GM21529 (cell line): ENCODE measurements around the gene LHFPL2.
A peak's percentile ranks its signal among the peaks of the same experiment; 100 is the strongest.

Source experiments
- ATAC-seq: cut with Tn5 transposase; IDR thresholded peaks from one replicate; pipeline ENCODE4 v1.9.1; 2021; ENCODE audit not compliant: unreplicated experiment

The LHFPL2 gene

GRCh38 chr5:78505860-78506259 lies 142.7 kb downstream of the LHFPL2 start:
- ATAC-seq: no peak

GRCh38 chr5:78504704-78505677 lies 143.6 kb downstream of the LHFPL2 start:
- ATAC-seq: no peak

GRCh38 chr5:78503958-78504653 lies 144.5 kb downstream of the LHFPL2 start:
- ATAC-seq: no peak

GRCh38 chr5:78501411-78502352 lies 146.9 kb downstream of the LHFPL2 start:
- ATAC-seq: no peak

- ATAC-seq: no peak
Observed at GRCh38 chr5:78500871-78501270, 147.7 kb downstream of the LHFPL2 start.

- ATAC-seq: no peak
Observed at GRCh38 chr5:78500028-78500427, 148.5 kb downstream of the LHFPL2 start.

GRCh38 chr5:78499485-78499884 lies 149.1 kb downstream of the LHFPL2 start:
- no peak for ATAC-seq

GRCh38 chr5:78497573-78498533 lies 150.7 kb downstream of the LHFPL2 start:
- ATAC-seq: peak; percentile 67

- no peak for ATAC-seq
Observed at GRCh38 chr5:78496373-78496772, 152.2 kb downstream of the LHFPL2 start.

GRCh38 chr5:78495800-78496199 lies 152.8 kb downstream of the LHFPL2 start:
- no peak for ATAC-seq

- no peak for ATAC-seq
Observed at GRCh38 chr5:78492650-78493049, 155.9 kb downstream of the LHFPL2 start.

GRCh38 chr5:78492224-78492623 lies 156.3 kb downstream of the LHFPL2 start:
- no peak for ATAC-seq

- no peak for ATAC-seq
Observed at GRCh38 chr5:78490709-78491485, 157.7 kb downstream of the LHFPL2 start.

- no peak for ATAC-seq
Observed at GRCh38 chr5:78487846-78488245, 160.7 kb downstream of the LHFPL2 start.

GRCh38 chr5:78486218-78486617 lies 162.4 kb downstream of the LHFPL2 start:
- ATAC-seq: no peak

GRCh38 chr5:78483809-78484521 lies 164.6 kb downstream of the LHFPL2 start:
- ATAC-seq: peak; percentile 94

GRCh38 chr5:78482948-78483347 lies 165.6 kb downstream of the LHFPL2 start:
- ATAC-seq: no peak

GRCh38 chr5:78476795-78477194 lies 171.8 kb downstream of the LHFPL2 start:
- no peak for ATAC-seq
